HG02642 (cell line): ENCODE measurements around the gene TMEM106B.
"Not testable (repeated sequence)": the region's sequence is repeated elsewhere in the genome, so short reads cannot be mapped to it uniquely, and the experiment has no call there.

Experiments used
- ATAC-seq: cut with Tn5 transposase; IDR thresholded peaks from one replicate; pipeline ENCODE4 v1.9.1; 2021; ENCODE audit warnings: mild to moderate bottlenecking; ENCODE audit not compliant: unreplicated experiment, poor library complexity

The TMEM106B gene

GRCh38 chr7:12225017-12225416, 13.9 kb downstream of the TMEM106B start:
- not testable (repeated sequence) for ATAC-seq

- ATAC-seq, result no peak
Observed at GRCh38 chr7:12226756-12227155, 15.7 kb downstream of the TMEM106B start.

- ATAC-seq, result no peak
Observed at GRCh38 chr7:12228024-12228423, 16.9 kb downstream of the TMEM106B start.

- no peak for ATAC-seq
Observed at GRCh38 chr7:12229046-12229445, 18.0 kb downstream of the TMEM106B start.

GRCh38 chr7:12231097-12231496, 20.0 kb downstream of the TMEM106B start:
- no peak for ATAC-seq

- peak; percentile 55 for ATAC-seq
Observed at GRCh38 chr7:12233175-12233574, 22.1 kb downstream of the TMEM106B start.

- ATAC-seq, result no peak
Observed at GRCh38 chr7:12234334-12234865, 23.3 kb downstream of the TMEM106B start.

GRCh38 chr7:12235970-12236369, 24.9 kb downstream of the TMEM106B start:
- ATAC-seq, result no peak

- ATAC-seq, result no peak
Observed at GRCh38 chr7:12237007-12237406, 25.9 kb downstream of the TMEM106B start.

GRCh38 chr7:12239806-12240205, 28.7 kb downstream of the TMEM106B start:
- ATAC-seq, result no peak

GRCh38 chr7:12244129-12244528, 33.0 kb downstream of the TMEM106B start:
- no peak for ATAC-seq

GRCh38 chr7:12244694-12245093, 33.6 kb downstream of the TMEM106B start:
- no peak for ATAC-seq

GRCh38 chr7:12249706-12250105, 38.6 kb downstream of the TMEM106B start:
- ATAC-seq, result no peak

GRCh38 chr7:12250232-12250631, 39.1 kb downstream of the TMEM106B start:
- ATAC-seq, result no peak

GRCh38 chr7:12256090-12256489, 45.0 kb downstream of the TMEM106B start:
- ATAC-seq, result no peak

- ATAC-seq, result peak; percentile 100
Observed at GRCh38 chr7:12257582-12257981, 46.5 kb downstream of the TMEM106B start.

- no peak for ATAC-seq
Observed at GRCh38 chr7:12258074-12258473, 47.0 kb downstream of the TMEM106B start.

GRCh38 chr7:12267542-12267941, 56.4 kb downstream of the TMEM106B start:
- no peak for ATAC-seq

GRCh38 chr7:12269100-12269895, 58.2 kb downstream of the TMEM106B start:
- no peak for ATAC-seq

- no peak for ATAC-seq
Observed at GRCh38 chr7:12281038-12281437, 69.9 kb downstream of the TMEM106B start.

- ATAC-seq, result no peak
Observed at GRCh38 chr7:12287901-12288300, 76.8 kb downstream of the TMEM106B start.

GRCh38 chr7:12289996-12290395, 78.9 kb downstream of the TMEM106B start:
- ATAC-seq, result no peak
